ENCODE measurements around the gene PGM5.

- TF ChIP-seq YY1 (IDR thresholded peaks at IDR 0.05; ENCODE audit: insufficient read depth, insufficient read length) = no peak
- no peak for TF ChIP-seq SUZ12 (IDR thresholded peaks at IDR 0.05; ENCODE audit: extremely low read depth, insufficient read depth, insufficient read length)
Measured at GRCh38 chr9:68533678-68534077, 177.3 kb downstream of the PGM5 start.
